ENCODE measurements around the gene SUPT6H.

The SUPT6H gene

GRCh38 chr17:28661635-28662526 is at the start of gene SUPT6H, which contains the start of gene SDF2:
TSS of gene SUPT6H (plus strand) at chr17:28662205. CDS start at chr17:28673402, 11,197 bp downstream.
TSS of gene SDF2 (minus strand) at chr17:28661906. CDS start at chr17:28661876, 30 bp downstream.
- peak; percentile 89 for ATAC-seq
- peak; percentile 97 for DNase-seq

- DNase-seq (no peak), ATAC-seq (no peak)
Measured at GRCh38 chr17:28612531-28612930, 49.5 kb upstream of the SUPT6H start.

GRCh38 chr17:28612936-28613872 is 48.8 kb upstream of the SUPT6H start:
- peak; percentile 33 for DNase-seq
- peak; percentile 34 for ATAC-seq

GRCh38 chr17:28613931-28614381 is 48.0 kb upstream of the SUPT6H start, which contains the start of gene RSKR:
TSS of gene RSKR (minus strand) at chr17:28614185. CDS start at chr17:28614161, 24 bp downstream.
- ATAC-seq: no peak
- no peak for DNase-seq

- no peak for DNase-seq
- ATAC-seq: no peak
Measured at GRCh38 chr17:28615260-28615940, 46.6 kb upstream of the SUPT6H start.

GRCh38 chr17:28616281-28616680 is 45.7 kb upstream of the SUPT6H start:
- no peak for DNase-seq
- ATAC-seq: no peak

- DNase-seq (no peak), ATAC-seq (no peak)
Measured at GRCh38 chr17:28618464-28618863, 43.5 kb upstream of the SUPT6H start.

GRCh38 chr17:28620010-28620409 is 42.0 kb upstream of the SUPT6H start:
- ATAC-seq (no peak), DNase-seq (no peak)

GRCh38 chr17:28622186-28622585 is 39.8 kb upstream of the SUPT6H start:
- ATAC-seq (no peak), DNase-seq (no peak)

- no peak for DNase-seq
- no peak for ATAC-seq
Measured at GRCh38 chr17:28623696-28624095, 38.3 kb upstream of the SUPT6H start.

- DNase-seq (no peak), ATAC-seq (no peak)
Measured at GRCh38 chr17:28624148-28624547, 37.9 kb upstream of the SUPT6H start.

- no peak for ATAC-seq
Measured at GRCh38 chr17:28626818-28627217, 35.2 kb upstream of the SUPT6H start.

GRCh38 chr17:28634206-28634865 is 27.7 kb upstream of the SUPT6H start:
- no peak for DNase-seq
- no peak for ATAC-seq

More at GRCh38 chr17:28626818-28627217, 35.2 kb upstream of the SUPT6H start:
- no peak for DNase-seq

GRCh38 chr17:28635506-28635905 is 26.5 kb upstream of the SUPT6H start:
- peak; percentile 16 for ATAC-seq
- no peak for DNase-seq

GRCh38 chr17:28641579-28641978 is 20.4 kb upstream of the SUPT6H start:
- DNase-seq (no peak), ATAC-seq (no peak)

- DNase-seq (peak; percentile 45), ATAC-seq (no peak)
Measured at GRCh38 chr17:28643983-28644786, 17.8 kb upstream of the SUPT6H start.

GRCh38 chr17:28644787-28645575 is 17.0 kb upstream of the SUPT6H start, which contains the start of gene BLTP2:
TSS of gene BLTP2 (minus strand) at chr17:28645158. CDS start at chr17:28645056, 102 bp downstream.
- ATAC-seq (peak; percentile 100), DNase-seq (peak; percentile 97)

- DNase-seq: peak; percentile 31
- ATAC-seq: no peak
Measured at GRCh38 chr17:28645576-28645939, 16.4 kb upstream of the SUPT6H start.

- no peak for ATAC-seq
- DNase-seq: peak; percentile 12
Measured at GRCh38 chr17:28646039-28646754, 15.8 kb upstream of the SUPT6H start.

Data from stimulated activated naive CD8-positive, alpha-beta T cell treated with anti-CD3 and anti-CD28 coated beads, Interleukin-15, Interleukin-2, amounts not matched to agents 100 U/mL and 50 U/mL, for 24 hours (primary cell).